Loucy (cell line): ENCODE measurements around the gene CD86.
A peak's percentile ranks its signal among the peaks of the same experiment; 100 is the strongest.

Experiments used
- H2AFZ ChIP-seq: fragments of 200-600 bp; sonication (generic); 2 replicates; pipeline ENCODE4 v1.6.0; 2016; ENCODE audit warnings: antibody characterized with exemption, mild to moderate bottlenecking, low read length, moderate library complexity
- H3F3A ChIP-seq: fragments of 200-600 bp; 2 replicates; pipeline ENCODE4 v1.6.0; 2016; ENCODE audit warnings: antibody characterized with exemption, low read depth, mild to moderate bottlenecking
- H3K27me3 ChIP-seq: fragments of 200-600 bp; sonication (generic); 2 replicates; pipeline ENCODE4 v1.6.1; 2014; ENCODE audit warnings: low read length, mild to moderate bottlenecking; ENCODE audit not compliant: insufficient read depth, poor library complexity, severe bottlenecking
- H3K36me3 ChIP-seq: fragments of 200-600 bp; sonication (generic); 2 replicates; pipeline ENCODE4 v1.6.1; 2016; ENCODE audit warnings: low read length; ENCODE audit not compliant: insufficient read depth
- H3K4me1 ChIP-seq: fragments of 200-600 bp; sonication (generic); 2 replicates; pipeline ENCODE4 v1.5.1; 2014; ENCODE audit warnings: low read length, mild to moderate bottlenecking; ENCODE audit not compliant: insufficient read depth, poor library complexity, severe bottlenecking
- H3K4me2 ChIP-seq: fragments of 200-600 bp; sonication (generic); 2 replicates; pipeline ENCODE4 v1.6.0; 2014; ENCODE audit warnings: antibody characterized with exemption, low read length, low read depth, mild to moderate bottlenecking; ENCODE audit not compliant: poor library complexity, severe bottlenecking
- H3K4me3 ChIP-seq: fragments of 200-600 bp; sonication (generic); 2 replicates; pipeline ENCODE4 v1.5.1; 2014; ENCODE audit warnings: low read length, mild to moderate bottlenecking, mixed read lengths; ENCODE audit not compliant: poor library complexity, severe bottlenecking
- H3K79me2 ChIP-seq: fragments of 200-600 bp; sonication (generic); 2 replicates; pipeline ENCODE4 v1.6.1; 2014; ENCODE audit warnings: low read length; ENCODE audit not compliant: insufficient read depth
- H3K9ac ChIP-seq: fragments of 200-600 bp; sonication (generic); 2 replicates; pipeline ENCODE4 v1.6.0; 2014; ENCODE audit warnings: mild to moderate bottlenecking, low read depth, low read length, moderate library complexity; ENCODE audit not compliant: poor library complexity, severe bottlenecking
- H3K9me2 ChIP-seq: fragments of 200-600 bp; sonication (generic); replicated peaks from 2 replicates; pipeline ENCODE4 v1.6.1; 2016; ENCODE audit warnings: low read depth, low read length, mixed read lengths
- H3K9me3 ChIP-seq: fragments of 200-600 bp; sonication (generic); 2 replicates; pipeline ENCODE4 v1.6.1; 2014; ENCODE audit warnings: mild to moderate bottlenecking, antibody characterized with exemption, low read length, low read depth; ENCODE audit not compliant: insufficient read depth
- H4K20me1 ChIP-seq: fragments of 200-600 bp; sonication (generic); 2 replicates; pipeline ENCODE4 v1.6.0; 2014; ENCODE audit warnings: antibody characterized with exemption, low read length, mild to moderate bottlenecking; ENCODE audit not compliant: insufficient read depth, poor library complexity, severe bottlenecking
- CTCF ChIP-seq: fragments of 200-600 bp; sonication (generic); conservative IDR thresholded peaks from 2 replicates; pipeline ENCODE4 v1.5.1; 2014; ENCODE audit warnings: mild to moderate bottlenecking, antibody characterized with exemption, low read length
- EZH2phosphoT487 ChIP-seq: fragments of 200-600 bp; IDR thresholded peaks from 2 replicates; pipeline ENCODE4 v1.6.1; 2018; ENCODE audit warnings: antibody characterized with exemption, mild to moderate bottlenecking, moderate library complexity, borderline replicate concordance

Gene CD86

DNA sequence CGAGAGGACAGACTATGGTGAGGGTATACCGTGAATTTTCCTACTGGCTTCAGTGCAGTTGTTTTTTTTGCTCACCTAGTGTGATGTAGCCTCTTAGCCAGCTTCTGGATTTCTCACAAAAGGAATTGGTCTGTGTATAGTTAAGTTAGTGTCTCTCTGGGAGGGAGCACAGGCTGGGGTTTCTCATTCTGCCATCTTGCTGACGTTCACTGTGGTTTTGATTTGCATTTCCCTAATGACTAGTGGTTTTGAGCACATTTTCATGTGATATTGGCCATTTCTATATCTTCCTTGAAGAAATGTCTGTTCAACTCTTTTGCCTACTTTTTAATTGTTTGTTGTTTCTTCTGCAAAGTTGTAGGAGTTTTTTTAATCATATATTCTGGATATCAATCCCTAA lies 2.2 kb upstream of the CD86 start:
- Histone ChIP-seq H3K4me1 (no peaks in the 10 kb centered on the region), H3K9me2 (0 out of 2 replicates have a peak, but pooled peaks cover 3% of the 10 kb centered on the region), H3K4me3 (no peak overlapping the region), H3K79me2 (no peaks in the 10 kb centered on the region), H3K27me3 (no peaks in the 10 kb centered on the region), H3K4me2 (no peak overlapping the region), H3K9ac (no peak overlapping the region), H3K9me3 (no peaks in the 10 kb centered on the region), H4K20me1 (no peaks in the 10 kb centered on the region), H3K36me3 (no peaks in the 10 kb centered on the region), H3F3A (no peaks in the 10 kb centered on the region), H2AFZ (peak overlapping the region; percentile 51)
- TF ChIP-seq CTCF, result no peak
- TF ChIP-seq EZH2phosphoT487, result no peak

DNA sequence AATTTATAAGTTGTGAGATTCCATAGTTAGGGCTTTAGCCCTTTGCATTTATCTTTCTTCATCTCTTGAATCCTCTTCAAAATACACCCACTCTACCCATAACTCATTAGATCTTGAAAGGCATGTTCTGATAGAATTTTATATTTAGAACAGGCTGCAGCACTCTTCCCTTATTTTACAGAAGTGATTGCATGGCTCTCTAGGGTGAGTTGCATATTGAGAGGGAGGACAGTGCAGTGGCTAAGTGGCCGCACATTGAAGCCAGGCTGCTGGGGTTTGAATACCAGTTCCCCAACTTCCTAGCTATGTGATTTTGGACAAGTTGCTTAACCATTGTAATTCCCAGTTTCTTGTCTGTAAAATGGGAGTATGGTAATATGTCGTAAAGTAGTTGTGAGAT lies 2.5 kb downstream of the CD86 start:
- Histone ChIP-seq H4K20me1 (no peaks in the 10 kb centered on the region), H3F3A (no peaks in the 10 kb centered on the region), H3K9ac (no peak overlapping the region), H3K36me3 (no peaks in the 10 kb centered on the region), H2AFZ (no peak overlapping the region), H3K4me1 (no peaks in the 10 kb centered on the region), H3K9me2 (no peaks in the 10 kb centered on the region), H3K79me2 (no peaks in the 10 kb centered on the region), H3K4me2 (no peak overlapping the region), H3K9me3 (no peaks in the 10 kb centered on the region), H3K4me3 (no peak overlapping the region), H3K27me3 (no peaks in the 10 kb centered on the region)
- TF ChIP-seq EZH2phosphoT487, result no peak
- TF ChIP-seq CTCF, result no peak

DNA sequence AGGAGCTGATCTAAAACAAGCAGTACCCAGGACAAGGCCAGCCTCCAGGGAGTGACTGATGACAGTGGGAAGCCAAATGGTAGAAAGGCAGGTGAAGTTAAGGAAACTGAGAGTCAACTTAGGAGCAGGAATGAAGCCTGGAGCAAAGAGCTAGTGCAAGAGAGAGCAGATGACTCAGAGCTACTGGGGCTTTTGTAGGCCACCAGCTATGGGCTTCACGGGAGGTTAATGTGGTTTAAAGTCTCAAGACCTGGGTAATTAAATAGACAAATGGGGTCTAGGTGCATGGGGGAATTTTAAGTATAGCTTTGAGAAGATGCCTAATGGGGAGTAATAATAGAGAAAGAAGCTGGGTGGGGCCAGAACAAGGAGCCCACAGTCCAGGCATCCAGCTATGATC lies 3.1 kb downstream of the CD86 start:
- no peaks in the 10 kb centered on the region for H4K20me1 ChIP-seq
- H3K4me2 ChIP-seq, result no peak overlapping the region
- no peaks in the 10 kb centered on the region for H3K79me2 ChIP-seq
- H3K27me3 ChIP-seq, result no peaks in the 10 kb centered on the region
- no peaks in the 10 kb centered on the region for H3K4me1 ChIP-seq
- H3K36me3 ChIP-seq, result no peaks in the 10 kb centered on the region
- no peaks in the 10 kb centered on the region for H3F3A ChIP-seq
- TF ChIP-seq EZH2phosphoT487 (no peak), CTCF (no peak)
- H3K9ac ChIP-seq, result no peak overlapping the region
- no peak overlapping the region for H3K4me3 ChIP-seq
- H3K9me3 ChIP-seq, result no peaks in the 10 kb centered on the region
- no peak overlapping the region for H2AFZ ChIP-seq
- no peaks in the 10 kb centered on the region for H3K9me2 ChIP-seq
